DMS114 treated with DMSO at 0.1 percent for 48 hours (cell line): Measurements from ENCODE around the gene PTPN2.
"Not testable (repeated sequence)": the region's sequence is repeated elsewhere in the genome, so short reads cannot be mapped to it uniquely, and the experiment has no call there.

Source experiments
- DNase-seq: peaks from one replicate; lab custom pipeline; 2025; ENCODE audit not compliant: unreplicated experiment; lab: John Stamatoyannopoulos, UW

The PTPN2 gene

DNA sequence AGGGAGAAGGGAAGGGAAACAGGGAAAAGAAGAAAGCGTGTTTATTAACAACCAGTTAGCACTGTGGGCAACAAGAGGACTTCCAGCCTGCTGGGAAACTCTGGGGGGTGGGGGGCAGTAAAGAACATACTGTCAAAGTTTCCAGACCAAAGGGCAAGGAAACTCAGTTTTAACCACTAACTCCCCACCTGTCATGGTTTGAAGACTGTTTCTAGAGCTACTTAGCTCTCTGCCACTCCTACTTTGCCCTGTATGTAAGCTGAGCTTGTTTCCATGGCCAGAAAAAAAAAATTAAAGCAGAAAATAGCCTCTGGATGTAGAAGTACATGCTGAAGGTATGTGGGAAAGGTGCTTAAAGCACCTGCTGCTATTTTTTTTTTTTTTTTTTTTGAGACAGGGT is 11.0 kb upstream of the PTPN2 start:
- no peak for DNase-seq

DNA sequence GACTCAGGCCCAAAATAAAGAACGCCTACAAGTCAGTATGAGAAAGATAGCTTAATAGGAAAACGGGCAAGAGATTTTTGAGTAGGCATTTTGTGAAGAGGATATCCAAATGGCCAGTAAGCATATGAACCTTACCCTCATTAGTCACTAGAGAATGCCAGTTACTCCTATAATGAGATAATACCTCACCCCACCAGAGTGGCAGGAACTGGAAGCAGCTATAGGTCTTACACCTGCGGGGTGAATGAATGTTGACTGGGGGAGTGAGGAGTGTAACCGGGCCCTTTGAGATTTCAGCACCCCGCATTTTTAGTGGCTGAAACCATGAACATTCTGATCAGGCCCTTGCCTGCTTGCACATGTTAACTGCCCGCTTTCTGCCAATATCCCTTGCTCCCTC is 7.5 kb upstream of the PTPN2 start:
- DNase-seq: no peak

DNA sequence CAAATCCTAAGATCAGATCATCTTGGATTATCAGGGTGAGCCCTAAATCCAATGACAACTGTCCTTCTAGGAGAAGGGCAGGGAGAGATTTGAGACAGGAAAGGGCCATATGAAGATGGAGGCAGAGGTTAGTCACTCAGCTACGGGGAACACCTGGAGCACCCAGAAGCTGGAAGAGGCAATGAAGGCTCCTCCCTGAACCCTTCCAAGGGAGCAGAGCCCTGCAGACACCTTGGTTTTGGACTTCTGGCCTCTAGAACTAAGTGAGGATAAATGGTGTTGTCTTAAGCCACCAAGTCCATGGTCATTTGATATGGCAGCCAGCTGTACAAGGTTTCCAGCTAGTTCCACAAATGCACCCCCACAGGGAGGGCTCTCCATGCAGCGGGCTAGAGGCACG is 6.9 kb upstream of the PTPN2 start:
- no peak for DNase-seq

DNA sequence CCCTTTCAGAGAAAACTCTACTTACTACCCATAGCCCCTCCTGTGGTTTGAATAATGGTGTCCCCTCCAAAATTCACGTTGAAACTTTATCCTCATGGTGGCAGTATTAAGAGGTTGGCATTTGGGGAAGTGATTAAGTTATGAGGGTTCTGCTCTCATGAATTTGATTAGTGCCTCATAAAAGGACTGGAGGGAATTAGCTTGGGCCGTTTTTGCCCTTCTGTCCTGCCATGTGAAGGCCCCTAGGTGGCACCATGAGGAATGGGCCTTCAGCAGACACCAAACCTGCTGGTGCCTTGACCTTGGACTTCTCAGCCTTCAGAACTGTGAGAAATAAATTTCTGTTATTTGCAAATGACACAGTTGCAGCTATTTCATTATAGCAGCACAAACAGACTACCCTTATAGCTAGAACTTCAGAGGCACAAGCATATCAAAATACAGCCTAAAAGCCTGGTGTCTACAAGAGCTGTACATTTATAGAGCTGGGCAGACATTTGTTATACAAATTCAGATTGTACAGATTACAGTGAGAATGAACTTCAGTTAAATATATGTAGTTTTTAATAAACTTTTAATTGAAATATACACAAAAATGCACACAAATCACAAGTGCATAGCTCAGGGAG is 2.6 kb upstream of the PTPN2 start:
- DNase-seq: no peak

DNA sequence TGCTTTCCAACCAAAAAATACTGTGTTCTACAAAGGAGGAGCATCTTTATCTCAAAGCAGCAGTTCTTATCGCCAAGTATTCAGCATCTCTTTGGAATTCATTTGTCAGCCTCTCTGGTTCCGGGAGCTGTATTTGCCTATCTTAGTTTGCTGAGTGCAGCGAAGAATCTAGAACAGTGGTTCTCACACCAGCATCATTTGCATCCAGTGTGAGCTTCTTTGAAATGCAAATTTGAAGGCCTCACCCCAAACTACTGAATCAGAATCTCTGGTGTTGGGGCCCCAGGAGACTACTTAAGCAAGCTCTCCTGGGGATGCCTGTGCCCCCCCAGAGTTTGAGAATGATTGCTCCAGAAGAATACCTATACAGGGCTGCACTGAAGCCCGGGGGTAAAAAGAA is 1.5 kb upstream of the PTPN2 start:
- no peak for DNase-seq

DNA sequence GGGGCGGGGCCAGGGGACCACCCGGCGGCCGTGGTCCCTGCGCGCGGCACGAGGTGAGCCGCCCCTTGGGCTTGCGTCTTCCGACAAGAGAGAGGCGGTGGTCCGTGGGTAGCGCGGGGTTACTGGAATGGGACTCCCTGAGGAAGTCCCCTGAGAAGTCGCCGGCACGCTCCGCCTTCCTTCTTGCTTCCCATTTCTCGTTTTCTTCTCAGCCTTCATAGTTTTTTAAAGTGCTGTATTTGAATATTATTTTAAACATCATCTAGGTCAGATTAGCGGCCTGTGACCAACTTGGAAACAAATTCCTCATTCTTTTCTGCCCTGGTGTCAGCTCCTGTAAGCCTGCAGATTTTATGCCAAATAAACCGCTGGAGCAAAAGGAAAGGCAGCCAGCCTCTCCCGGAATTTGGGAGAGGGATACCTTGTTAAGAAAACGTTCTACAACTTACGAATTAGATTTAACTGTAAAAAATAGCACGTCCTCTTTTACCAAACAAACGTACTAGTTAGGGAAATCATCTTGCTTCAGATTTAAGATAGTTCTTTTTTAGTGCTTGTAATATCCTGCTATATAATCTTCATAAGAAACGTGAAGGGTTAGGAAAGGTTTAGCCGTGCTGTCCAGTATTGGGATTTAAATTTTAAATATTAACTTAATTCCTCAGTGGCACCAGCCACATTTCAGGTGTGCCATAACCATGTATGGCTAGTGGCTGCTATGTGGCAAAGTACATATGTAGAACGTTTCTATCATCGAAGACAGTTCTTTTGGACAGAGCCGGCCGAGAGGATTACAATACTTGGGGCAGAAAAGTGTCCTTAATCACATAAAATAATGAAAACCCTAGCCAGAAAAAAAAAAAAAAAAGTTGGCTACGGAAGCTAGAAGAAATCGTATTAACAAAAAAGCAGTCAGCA is 628 bp upstream of the PTPN2 start:
- peak; percentile 41 for DNase-seq

DNA sequence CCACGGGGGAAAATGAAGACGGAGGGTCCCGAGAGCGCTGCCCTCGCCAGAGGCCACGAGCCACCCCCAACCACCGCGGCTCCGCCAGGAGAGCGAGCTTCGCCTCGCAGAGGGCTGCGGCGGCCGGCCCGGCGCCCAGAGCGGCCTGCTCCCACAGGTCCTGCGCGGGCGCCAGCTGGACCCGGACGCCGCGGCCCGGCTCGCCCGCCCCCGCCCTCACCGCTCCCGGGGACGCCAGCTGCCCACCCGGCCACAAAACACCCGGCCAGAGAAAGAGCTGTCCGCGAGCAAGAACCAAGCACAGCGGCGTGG is 709 bp downstream of the PTPN2 start:
- no peak for DNase-seq

DNA sequence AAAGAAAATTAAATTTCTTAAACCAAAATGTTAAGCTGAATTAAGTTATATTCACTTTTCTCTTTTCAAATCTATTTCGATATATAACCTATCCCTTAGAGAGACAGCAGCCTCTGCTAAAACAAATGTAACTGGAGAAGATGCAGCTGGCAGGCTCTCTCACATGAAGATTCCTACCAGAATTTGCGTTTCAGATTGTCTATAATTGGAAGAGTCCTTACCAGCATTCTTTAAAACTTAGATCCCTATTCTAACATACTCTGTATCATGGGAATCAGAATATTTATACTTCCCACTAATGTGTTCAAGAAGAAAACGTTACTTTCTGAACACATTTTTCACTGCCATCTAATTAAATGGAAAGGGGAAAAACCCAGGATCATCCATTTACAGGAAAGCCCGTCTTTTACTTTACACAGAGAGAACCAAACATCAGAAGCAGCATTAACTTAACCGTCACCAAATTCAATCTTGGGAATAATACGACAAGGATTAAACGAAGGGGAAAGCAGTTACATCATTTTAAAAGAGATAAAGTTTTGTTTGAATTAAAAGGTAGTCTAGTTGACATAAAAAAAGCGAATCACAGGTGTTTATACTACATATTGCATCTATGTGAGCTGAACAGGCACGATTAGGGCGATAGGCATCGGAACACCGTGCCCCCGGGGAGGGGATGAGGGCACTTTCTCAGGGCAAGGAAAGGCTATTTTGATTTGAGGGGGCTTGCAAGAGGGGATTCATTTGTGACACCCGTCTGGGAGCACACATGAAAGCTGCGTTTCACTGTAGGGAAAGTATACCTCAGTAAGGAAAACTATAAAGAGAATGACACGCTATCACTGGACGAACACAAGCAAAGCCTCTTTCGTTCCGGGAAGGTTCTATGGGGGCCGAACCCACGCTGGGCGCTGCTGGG is 1.3 kb downstream of the PTPN2 start:
- DNase-seq: no peak

DNA sequence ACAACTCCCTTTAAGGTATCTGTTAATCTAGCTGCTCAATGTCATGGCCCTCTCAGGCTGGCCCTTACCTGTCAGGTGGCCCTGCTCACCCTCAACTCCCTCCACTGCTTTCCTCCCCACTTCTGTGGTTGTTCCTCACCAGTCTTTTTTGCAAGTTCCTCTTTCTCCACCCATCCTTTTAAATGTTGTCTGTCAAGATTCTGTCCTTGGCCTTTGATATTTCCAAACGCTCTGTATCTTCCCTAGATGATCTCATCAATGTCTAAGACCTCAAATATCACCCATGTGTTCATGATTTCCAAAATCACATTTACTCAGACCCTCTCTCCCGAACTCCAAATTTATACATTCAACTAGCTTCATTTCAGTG is 3.5 kb downstream of the PTPN2 start:
- DNase-seq: no peak

DNA sequence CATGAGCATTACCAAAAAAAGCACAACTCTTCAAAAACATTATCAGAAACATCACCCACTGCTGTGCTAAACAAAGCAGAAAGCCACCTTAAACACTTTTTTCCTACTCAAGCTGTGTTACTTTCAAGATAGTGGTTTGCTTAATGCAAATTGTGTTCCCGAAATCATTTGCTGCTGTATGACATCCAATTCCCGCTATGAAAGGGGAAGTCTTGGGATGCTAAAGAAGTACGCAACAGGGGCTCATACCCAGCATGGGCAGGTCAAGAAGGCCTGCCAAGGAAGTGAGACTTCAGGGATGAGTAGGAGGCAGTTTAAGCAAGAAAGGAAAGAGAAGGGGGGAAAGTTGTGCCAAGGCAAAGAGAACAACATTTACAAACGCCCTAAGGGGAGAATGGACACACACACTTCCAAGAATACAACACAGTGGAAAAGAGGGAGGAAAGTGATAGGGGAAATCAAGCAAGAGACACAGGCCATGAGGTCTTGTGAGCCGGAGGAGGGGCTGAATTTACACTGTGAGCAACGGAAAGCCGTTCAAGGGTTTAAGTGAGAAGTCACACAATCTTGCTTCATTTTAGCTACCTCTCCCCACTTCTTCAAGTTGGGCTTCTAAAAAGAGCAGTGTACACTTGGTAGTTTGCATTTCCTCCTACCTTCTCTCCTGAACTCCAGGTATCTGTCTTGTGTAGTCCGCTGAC is 4.0 kb downstream of the PTPN2 start:
- DNase-seq: no peak

DNA sequence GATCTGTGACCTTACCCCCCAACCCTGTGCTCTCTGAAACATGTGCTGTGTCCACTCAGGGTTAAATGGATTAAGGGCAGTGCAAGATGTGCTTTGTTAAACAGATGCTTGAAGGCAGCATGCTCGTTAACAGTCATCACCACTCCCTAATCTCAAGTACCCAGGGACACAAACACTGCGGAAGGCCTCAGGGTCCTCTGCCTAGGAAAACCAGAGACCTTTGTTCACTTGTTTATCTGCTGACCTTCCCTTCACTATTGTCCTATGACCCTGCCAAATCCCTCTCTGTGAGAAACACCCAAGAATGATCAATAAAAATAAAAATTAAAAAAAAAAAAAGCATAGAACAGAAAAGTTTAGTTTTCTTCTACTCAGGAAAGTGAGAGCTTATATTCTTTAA is 9.0 kb downstream of the PTPN2 start:
- not testable (repeated sequence) for DNase-seq

DNA sequence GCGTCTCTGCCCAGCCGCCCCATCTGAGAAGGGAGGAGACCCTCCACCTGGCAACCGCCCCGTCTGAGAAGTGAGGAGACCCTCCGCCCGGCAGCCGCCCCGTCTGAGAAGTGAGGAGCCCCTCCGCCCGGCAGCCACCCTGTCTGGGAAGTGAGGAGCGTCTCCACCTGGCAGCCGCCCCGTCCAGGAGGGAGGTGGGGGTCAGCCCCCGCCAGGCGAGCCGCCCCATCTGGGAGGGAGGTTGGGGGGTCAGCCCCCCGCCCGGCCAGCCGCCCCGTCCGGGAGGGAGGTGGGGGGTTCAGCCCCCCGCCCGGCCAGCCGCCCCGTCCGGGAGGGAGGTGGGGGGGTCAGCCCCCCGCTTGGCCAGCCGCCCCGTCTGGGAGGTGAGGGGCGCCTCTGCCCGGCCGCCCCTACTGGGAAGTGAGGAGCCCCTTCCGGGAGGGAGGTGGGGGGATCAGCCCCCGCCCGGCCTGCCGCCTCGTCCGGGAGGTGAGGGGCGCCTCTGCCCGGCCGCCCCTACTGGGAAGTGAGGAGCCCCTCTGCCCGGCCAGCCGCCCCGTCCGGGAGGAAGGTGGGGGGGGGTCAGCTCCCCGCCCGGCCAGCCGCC is 10.0 kb downstream of the PTPN2 start:
- DNase-seq: not testable (repeated sequence)

DNA sequence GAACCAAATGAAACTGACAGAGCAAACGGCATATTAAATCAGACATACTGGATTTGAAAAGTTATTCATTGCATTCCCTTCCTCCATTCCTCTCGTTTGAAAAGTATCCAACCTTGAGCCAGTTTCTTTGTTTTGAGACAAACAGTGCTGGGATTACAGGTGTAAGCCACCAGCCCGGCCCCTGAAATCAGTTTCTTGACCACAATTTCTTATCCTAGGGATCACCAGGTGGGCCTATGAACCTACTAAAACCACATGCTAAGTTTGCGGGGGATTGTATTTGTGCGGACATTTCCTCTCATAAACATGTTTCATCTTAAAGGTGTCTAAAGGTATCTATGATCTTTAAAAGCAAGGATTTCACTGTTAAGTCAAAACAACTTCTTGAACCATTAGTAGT is 11.6 kb downstream of the PTPN2 start:
- no peak for DNase-seq

DNA sequence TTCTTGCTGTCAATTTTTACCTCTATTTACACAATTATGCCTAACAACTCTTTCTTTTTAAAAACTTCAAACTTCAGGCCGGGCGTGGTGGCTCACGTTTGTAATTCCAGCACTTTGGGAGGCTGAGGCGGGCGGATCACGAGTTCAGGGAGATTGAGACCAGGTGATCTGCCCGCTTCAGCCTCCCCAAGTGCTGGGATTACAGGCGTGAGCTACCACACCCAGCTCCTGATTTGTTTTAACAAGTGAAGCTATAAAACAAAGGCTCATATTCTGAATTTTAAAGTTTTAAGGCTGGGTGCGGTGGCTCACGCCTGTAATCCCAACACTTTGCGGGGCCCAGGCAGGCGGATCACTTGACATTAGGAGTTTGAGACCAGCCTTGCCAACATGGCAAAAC is 15.5 kb downstream of the PTPN2 start:
- no peak for DNase-seq

DNA sequence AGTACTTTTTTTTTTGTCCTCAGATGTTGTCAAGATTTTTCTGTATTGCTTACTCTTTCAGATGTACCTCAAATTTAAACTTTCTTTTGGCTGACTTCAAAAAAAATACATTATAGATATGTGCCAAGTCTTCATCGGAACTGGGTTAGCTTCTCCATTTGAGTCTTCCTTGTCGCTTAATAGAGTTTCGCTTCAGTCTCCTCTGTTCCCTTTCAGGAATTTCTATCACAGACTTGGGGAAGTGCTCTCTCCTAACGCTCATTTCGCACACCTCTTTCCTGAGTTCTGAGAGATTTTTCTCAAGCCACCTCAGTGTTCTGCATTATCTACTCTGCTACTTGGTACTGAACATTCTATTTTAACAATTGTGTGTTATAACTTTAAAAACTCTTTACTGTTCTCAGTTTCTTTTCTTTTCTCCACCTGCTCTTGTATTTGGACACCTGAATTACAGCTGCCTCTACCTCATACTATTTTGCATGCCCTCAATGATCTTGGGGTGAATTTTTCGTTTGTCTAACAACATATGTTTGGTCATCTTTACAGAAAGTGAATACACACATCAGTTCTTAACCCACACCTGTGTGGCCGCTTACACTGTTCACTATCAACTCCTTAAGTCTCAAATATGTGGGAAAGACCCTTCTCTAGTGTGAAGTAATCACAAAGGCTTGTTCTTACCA is 16.5 kb downstream of the PTPN2 start:
- DNase-seq: no peak

DNA sequence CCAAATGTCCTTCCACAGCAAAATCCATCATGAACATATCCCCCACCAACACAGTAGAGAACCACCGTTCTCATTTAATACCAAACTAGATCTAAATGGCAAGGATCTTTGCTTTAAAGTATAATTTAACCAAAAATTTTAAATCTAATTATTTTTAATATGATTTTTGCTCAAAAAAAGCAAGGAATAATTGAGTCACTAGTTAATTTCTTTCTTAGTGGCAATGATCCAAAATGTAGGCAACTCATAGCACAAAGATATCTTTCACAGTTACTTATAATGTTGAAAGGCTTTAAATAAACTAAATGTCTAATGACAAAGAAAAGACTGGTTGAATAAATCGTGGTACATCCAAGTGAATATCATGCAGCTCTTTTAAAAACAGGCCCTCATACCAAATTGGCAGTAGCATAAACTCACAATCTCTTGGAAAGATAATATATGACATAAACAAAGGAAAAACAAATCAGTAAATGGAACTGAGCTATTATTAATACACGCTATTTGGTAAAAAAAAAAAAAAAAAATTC is 20.3 kb downstream of the PTPN2 start:
- no peak for DNase-seq

DNA sequence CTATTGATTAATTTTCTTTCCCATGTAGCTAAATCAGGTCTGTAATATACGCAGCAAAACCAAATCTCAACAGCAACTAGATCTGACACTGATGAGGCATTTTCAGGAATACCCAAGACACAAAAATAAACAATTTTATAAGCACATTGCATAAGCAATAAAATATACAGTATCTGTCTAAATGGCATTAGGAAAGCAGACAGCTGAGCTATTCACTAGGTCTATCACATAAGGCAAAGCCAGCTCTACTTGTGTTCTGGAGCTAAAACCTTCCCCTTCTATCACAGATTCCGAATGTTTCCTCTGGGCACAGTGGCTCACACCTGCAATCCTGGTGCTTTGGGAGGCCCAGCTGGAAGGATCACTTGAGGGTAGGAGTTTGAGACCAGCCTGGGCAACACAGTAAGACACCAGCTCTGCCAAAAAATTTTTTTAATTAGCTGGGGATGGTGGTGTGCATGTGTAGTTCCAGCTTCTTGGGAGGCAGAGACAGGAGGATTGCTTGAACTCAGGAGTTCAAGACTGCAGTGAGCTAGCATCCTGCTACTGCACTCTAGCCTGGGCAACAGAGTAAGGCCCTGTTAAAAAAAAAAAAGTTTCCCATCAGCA is 21.1 kb downstream of the PTPN2 start:
- DNase-seq: no peak

DNA sequence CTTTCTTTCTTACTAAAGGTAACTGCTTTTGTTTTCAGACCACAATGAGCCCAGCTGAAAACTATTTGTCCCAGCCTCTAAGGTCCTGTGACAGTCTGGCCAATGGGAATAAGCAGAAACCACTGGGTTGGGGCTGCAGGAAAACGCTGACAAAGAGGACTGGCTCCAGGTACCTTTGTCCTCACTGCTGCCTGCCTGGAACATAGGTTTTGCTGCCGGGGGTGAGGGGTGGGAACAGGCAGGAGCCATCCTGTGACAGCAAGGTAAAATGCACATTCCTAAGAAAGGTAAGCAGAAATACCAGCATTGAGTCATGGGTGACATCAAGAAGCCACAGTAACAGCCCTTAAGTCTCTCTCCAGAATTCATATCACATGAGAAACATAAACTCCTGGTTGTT is 21.6 kb downstream of the PTPN2 start:
- no peak for DNase-seq

DNA sequence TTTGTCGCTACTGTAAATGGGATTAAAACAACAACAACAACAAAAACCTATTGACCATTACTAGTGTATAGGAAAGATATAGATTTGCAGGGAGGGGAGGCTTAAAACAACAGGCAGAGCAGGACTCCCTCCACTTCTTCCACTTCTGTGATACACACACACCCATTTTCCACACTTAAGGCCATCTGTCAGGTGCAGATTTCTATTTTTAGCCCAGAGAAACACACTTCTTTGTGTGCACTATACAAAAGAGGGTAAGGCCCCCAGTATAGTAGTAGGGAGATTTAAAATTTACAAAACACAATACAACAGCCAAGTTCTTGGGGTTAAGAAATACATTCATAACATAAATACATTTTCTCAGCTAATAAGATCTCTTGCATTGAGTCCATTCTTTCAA is 22.4 kb downstream of the PTPN2 start:
- no peak for DNase-seq

DNA sequence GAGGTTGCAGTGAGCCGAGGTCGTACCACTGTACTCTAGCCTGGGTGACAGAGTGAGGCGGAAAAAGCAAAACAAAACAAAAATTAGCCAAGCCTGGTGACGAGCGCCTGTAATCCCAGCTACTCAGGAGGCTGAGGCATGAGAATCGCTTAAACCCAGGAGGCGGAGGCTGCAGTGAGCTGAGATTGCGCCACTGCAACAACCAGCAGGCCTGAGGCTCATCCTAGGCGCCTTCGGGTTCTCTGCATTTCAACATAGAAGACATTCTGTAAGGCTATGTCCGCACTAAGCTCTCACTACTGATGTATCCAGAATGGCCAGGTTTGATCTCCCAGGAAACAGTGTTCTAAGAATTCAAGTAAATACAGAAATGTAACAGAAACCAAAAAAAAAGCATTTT is 23.5 kb downstream of the PTPN2 start:
- DNase-seq: no peak
